Skeletal muscle cell (primary cell): ENCODE results near the gene GPR146.
A peak's percentile ranks its signal among the peaks of the same experiment; 100 is the strongest.
"Not testable (repeated sequence)": the region's sequence is repeated elsewhere in the genome, so short reads cannot be mapped to it uniquely, and the experiment has no call there.

Source experiments
- DNase-seq: peaks from one replicate; pipeline ENCODE4 v3.0.0-alpha.2; 2010; ENCODE audit warnings: low read depth
- H3K4me3 ChIP-seq: 2 replicates; pipeline ENCODE4 v1.5.1; 2011; ENCODE audit warnings: low read depth, mild to moderate bottlenecking, control low read depth, low read length, moderate library complexity

The GPR146 gene, protein sequence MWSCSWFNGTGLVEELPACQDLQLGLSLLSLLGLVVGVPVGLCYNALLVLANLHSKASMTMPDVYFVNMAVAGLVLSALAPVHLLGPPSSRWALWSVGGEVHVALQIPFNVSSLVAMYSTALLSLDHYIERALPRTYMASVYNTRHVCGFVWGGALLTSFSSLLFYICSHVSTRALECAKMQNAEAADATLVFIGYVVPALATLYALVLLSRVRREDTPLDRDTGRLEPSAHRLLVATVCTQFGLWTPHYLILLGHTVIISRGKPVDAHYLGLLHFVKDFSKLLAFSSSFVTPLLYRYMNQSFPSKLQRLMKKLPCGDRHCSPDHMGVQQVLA

DNA sequence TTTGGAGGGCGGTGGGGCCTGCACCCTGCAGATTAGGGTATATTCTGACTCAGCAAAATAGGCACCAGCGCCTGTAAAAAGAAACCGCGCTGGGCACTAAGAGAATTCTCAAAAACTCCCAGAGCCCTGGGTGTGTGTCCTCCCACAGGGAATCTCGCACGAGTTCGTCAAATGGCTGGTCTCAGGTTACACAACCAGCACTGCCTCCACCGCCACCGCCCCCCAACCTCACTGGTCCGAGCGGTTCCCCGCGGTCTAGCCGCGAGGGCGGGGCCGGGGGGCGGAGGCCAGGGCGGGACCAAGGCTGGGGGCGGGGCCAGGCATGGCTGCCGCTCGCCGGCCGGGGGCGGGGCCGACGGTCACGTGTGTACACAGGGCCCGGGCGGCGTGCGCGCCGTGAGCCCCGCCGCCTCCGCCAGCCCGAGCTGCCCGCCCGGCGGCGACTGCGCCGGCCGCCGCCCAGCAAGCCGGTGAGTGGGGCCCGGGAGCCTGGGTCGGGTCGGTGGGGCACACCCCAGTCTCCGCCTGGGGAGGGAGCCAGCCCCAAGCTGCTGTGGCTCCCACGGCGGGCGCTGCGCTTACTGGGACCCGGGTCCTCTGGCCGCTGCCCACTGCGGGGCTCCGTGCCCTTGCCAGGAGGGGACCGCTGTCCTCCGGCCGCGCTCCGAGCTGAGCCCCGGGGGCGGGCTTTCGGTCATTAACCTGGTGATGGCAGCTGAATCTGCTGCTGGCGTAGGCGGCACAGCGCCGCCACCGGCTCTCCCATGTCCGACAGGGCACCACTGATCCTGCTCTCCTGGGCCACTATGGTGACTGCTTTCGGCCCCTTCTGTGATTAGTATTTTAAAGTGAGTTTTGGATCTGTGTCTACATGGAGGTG is at the start of gene GPR146:
TSS of gene GPR146 (plus strand) at position 358 of the 880 bp plus-strand sequence. CDS start 12,970 bp downstream, outside the sequence.
- peak within 1 kb of the TSS; percentile 69 for H3K4me3 ChIP-seq
- DNase-seq, result peak; percentile 87

DNA sequence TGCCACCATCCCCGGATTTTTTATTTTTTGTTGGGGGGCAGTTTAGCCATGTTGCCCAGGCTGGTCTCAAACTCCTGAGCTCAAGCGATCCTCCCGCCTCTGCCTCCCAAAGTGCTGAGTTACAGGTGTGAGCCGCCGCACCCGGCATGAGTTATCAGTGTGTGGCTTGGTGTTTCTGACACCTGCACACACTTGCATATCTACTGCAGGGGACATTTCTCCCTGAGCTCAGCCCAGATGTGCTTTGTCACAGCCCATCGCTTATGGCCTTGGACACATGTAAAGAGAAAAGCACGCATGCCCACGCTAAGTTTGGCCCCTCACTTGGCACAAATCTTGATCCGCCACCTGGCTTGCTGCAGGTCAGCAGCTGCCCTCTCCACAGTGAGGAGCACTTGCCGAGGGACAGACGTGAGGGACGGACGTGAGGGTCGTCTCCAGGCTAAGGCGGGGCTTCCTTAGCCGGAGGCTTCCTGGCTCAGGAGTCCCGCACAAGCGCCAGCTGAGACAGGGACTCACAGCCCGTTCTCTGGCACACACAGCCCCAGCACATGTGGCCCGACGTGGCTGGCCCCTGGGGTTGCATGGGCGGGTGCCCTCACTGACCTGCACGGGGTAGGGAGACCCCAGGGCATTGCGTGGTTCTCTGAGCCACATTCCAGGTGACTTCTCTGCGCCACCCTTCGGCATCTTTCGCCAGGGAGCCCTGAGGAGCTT is 49.6 kb upstream of the GPR146 start:
- no peak for DNase-seq
- H3K4me3 ChIP-seq, result no peak overlapping the region

DNA sequence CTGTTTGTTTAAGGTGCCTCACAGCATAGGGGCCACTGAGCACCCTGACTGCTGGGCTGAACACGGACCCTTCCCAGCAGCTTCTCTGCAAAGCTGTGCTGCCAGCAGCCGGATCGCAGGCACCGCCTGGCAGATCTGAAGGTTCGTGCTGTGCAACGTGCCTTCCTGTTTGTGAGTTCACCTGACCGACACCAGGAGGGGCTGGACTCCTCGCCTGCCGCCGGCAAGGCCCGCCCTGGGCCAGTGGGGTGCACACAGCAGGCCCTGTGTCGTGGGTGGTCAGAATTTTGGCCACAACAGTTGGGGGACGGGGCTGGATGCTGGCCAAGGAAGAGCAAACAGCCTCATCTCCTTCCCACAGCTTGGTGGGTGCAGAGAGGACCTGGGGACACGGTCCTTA is 48.8 kb upstream of the GPR146 start:
- no peak overlapping the region for H3K4me3 ChIP-seq
- DNase-seq, result no peak

DNA sequence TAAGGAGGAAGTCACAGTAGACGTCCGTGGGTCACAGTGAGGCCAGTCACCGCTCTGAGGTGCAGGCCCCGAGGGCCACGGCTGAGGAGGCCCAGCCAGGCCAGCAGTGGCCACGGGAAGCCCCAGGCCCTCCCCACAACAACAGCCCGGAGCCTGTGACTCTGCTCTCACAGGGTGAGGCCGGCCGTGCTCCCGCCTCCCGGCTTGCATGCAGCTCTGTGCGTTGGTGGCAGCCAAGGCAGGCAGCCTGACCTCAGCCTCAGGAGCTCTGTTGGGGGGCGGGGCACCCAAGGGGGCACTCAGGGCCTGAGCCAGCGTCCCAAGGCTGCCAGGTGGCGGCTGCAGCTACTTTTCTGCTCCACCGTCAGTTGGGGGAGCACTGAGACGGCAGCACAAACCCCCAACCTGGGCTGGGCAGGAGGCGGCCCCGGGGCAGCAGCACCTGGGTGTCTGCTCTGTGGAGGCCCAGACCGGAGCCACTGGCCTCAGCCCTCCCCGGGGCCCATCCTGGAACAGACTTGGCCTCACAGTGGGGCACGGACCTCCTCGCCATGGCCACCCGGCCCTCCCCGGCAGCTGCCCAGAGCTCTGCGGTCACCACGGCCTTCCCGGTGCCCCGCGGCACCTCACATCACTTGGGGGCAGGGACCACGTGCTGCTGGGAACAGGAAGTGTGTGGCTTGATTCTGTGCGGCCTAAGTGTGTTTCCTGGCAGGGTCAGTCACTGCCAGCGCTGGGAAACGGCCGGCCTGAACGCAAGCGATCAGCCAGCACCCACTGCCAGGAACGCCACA is 48.1 kb upstream of the GPR146 start:
- H3K4me3 ChIP-seq, result no peak overlapping the region
- no peak for DNase-seq

DNA sequence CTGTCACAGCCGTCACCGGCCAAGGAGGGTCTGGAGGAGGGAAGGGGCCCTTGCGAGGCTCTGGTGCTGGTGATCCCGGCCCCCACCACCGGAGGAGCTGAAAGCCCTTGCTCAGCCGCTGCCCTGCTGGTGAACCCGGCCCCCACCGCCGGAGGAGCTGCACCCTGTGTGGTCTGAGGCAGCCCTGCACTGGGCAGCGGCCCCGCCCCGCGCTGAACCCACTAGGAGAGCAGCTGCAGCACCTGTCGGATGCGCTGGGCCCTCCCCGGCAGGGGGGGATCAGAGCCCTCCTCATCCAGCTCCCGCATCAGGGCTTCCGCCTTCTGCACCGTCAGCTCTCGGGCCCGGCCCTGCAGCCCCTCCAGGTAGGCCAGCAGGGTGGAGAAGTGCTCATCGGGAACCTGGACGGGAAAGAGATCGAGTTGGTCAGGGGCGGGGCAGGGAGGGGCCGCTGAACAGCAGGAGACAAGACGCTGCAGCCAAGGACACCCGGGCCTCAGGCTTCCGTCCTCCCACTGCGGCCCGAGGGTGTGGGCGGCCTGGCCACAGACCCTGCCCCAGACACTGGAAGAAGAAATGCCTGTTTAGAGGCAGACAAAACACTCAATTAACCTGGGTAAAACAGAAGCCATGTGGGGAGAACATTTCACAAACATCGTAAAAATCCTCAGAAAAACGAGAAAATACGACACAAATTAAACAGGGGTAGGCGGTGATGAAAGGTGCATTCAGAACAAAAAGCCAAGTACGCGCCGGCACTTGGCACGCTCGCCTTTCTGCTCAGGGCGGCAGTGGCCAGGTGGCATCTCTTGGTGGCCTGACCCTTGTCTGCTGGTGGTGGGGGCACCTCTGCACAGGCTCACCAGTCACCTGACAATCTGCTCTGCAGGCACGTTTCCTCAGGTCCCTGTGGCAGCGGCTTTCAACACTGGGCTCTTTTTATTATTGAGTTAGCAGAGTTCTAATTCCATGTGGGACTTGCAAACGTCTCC is 46.6 kb upstream of the GPR146 start:
- H3K4me3 ChIP-seq, result no peak overlapping the region
- DNase-seq, result no peak

DNA sequence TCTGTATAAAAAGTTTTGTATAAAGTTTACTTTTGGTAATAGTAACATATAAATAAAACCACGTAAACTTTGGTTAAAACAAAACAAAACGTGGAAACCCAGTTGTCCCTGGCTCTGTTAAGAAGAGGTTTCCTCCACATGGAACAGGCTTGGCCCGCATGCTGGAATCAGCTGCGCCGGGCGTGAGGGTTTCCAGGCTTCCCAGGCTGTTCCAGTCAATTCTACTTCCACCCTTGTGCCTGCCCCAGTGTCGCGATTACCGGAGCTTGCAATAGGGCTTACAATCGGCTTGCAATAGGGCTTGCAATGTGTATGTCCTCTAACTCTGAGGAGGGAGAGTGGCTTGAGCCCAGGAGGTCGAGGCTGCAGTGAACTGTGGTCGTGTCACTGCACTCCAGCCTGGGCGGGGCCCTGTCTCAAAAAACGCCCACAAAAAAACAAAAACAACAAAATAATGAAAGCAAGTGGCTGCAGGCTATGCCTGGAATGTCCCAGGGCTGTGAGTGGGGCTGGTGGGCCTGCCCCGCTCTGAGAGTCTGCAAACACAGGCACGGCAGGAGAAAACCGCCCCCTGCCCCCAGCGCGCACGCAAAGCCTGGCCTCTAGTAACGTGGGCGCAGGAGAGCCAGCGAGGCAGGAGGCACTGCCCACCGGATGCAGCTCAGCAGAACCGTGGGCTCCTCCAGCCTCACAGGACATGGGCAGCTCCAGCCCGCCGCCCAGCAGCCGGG is 45.0 kb upstream of the GPR146 start:
- no peak overlapping the region for H3K4me3 ChIP-seq
- DNase-seq, result no peak

DNA sequence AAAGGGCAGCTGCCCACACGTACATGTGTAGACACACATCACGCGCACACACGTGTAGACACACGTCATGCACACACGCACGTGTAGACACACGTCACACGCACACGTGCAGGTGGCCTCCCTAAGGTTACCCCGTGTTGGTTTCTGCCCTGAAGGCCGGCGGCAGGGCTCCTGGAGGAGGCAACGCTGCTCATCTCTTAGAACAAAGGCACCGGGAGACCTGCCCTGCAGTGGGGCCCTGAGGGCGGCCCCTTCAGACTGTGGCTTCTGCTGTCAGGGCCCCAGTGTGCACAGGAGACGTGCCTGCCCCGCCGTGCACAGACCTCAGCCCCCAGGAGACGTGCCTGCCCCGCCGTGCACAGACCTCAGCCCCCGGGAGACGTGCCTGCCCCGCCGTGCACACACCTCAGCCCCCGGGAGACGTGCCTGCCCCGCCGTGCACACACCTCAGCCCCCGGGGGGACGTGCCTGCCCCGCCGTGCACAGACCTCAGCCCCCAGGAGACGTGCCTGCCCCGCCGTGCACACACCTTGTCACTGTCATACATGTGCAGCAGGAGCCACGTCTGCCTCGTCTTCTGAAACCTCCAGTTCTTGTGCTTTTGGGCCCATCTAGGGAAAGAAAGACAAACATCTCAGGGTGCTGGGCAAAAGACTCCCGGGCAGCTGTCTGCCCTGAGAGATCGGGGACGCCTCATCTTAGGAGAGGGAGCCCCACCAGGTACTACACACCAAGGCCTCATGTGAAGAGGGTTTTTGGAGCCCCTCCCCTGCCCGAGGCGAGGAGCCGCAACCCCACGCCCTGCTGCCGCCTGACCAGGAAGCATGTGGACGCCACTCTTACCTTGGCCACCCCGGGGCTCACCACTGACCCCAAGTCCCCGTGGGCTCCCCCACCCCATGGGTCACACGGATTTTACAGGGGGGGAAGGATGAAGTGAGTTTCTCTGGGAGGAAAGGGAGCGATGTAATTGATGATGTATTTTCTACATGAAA is 44.1 kb upstream of the GPR146 start:
- no peak overlapping the region for H3K4me3 ChIP-seq
- no peak for DNase-seq

DNA sequence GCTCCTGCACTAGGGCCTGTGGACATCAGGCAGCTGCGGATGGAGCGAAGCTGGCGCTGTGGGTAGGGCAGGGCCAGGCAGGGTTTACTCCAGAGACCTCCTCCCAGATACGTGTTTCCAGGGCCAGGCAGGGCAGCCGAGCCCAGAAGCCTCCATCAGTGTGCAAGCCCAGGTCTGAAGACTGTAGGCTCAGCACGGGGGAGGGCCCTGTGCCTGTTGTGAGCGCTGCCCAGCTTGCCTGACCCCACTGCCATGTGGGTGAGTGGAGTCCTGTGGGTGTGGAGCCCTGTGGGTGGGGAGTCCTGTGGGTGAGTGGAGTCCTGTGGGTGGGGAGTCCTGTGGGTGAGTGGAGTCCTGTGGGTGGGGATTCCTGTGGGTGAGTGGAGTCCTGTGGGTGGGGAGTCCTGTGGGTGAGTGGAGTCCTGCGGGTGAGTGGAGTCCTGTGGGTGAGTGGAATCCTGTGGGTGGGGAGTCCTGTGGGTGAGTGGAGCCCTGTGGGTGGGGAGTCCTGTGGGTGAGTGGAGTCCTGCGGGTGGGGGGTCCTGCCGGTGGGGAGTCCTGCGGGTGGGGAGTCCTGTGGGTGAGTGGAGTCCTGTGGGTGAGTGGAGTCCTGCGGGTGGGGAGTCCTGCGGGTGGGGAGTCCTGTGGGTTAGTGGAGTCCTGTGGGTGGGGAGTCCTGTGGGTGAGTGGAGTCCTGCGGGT is 43.1 kb upstream of the GPR146 start:
- DNase-seq, H3K4me3 ChIP-seq: not testable (repeated sequence)

DNA sequence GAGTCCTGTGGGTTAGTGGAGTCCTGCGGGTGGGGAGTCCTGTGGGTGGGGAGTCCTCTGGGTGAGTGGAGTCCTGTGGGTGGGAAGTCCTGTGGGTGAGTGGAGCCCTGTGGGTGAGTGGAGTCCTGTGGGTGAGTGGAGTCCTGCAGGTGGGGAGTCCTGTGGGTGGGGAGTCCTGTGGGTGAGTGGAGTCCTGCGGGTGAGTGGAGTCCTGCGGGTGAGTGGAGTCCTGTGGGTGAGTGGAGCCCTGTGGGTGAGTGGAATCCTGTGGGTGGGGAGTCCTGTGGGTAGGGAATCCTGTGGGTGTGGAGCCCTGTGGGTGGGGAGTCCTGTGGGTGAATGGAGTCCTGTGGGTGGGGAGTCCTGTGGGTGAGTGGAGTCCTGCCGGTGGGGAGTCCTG is 42.3 kb upstream of the GPR146 start:
- H3K4me3 ChIP-seq, DNase-seq: not testable (repeated sequence)

DNA sequence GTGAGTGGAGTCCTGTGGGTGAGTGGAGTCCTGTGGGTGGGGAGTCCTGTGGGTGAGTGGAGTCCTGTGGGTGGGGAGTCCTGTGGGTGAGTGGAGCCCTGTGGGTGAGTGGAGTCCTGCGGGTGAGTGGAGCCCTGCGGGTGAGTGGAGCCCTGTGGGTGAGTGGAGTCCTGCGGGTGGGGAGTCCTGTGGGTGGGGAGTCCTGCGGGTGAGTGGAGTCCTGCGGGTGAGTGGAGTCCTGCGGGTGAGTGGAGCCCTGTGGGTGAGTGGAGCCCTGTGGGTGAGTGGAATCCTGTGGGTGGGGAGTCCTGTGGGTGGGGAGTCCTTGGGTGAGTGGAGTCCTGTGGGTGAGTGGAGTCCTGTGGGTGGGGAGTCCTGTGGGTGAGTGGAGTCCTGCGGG is 41.9 kb upstream of the GPR146 start:
- not testable (repeated sequence) for H3K4me3 ChIP-seq, DNase-seq

DNA sequence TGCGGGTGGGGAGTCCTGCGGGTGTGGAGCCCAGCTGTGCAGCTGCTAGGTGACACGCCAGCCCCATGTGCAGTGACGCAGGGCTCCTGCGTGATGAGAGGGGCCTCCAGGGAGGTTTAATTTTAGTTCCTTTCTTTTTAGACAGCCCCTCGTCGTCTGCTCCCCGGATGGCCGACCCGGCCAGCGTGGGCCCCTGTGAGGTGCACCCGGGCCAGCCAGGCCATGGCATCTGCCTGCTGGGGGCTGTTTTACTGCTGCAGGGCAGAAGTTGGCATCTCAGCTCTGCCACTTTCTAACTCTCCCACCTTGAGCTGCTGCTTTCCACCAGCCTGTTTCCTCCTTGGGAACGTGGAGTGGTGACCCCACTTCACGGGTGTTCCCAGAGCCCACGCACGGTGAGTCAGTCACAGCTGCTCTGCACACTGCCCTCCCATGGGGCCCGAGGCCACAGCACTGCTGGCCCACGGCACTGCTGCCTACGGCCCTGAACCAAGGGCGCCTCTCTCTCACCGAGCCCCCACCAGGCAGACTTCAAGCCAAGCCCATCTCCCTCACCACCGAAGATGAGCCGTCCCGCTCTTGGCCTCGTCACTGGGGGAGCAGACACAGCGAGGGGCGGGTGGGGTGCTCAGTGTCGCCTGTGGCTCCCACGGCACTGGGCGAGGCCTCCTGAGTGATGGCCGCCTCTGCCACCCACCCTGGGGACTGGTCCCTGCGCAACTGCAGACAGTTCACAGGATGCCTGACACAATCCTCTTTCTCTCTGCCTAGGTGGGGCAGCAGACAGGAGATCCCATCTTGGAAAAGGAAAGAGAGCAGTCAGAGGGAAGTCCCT is 40.1 kb upstream of the GPR146 start:
- no peak for DNase-seq
- no peak overlapping the region for H3K4me3 ChIP-seq

DNA sequence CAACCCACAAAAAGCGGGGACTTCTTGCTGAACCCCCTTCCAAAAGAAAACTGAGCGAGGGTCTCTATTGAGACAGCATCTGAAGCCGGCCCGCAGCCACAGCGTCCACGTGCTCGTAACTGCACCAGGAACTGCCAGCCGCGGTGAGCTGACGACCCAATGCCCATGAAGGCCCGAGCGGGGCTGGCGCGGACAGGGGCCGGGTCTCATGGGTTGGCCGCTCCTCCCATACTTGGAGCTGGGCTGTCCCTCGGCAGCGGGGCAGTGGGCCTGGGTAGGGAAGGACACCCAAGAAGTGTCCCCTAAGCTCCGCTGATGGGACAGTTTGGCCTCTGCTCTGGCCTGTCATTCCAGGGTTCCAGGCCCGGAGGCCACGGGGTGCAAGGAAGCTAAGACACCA is 39.0 kb upstream of the GPR146 start:
- H3K4me3 ChIP-seq, result no peak overlapping the region

DNA sequence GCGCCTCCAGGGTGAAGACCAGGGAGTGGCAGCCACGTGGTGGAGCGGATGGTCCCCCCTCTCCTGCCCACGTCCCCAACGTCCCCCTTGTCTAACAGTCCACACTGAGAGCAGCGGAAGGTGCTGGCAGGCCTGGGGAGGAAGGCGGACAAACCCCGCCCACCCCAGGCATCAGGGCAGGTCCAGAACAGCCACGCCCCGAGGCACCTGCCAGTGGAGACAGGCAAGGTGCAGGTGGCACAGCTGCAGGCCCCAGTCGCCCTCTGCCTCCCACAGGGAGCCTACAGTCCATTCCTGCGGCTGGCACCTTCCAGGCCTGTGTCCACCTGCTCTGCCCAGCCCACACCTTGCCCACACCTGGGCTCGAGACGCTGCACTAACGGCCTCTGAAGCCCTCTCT is 36.4 kb upstream of the GPR146 start:
- DNase-seq, result no peak
- no peak overlapping the region for H3K4me3 ChIP-seq

More for the DNA sequence above, 39.0 kb upstream of the GPR146 start:
- DNase-seq, result no peak

DNA sequence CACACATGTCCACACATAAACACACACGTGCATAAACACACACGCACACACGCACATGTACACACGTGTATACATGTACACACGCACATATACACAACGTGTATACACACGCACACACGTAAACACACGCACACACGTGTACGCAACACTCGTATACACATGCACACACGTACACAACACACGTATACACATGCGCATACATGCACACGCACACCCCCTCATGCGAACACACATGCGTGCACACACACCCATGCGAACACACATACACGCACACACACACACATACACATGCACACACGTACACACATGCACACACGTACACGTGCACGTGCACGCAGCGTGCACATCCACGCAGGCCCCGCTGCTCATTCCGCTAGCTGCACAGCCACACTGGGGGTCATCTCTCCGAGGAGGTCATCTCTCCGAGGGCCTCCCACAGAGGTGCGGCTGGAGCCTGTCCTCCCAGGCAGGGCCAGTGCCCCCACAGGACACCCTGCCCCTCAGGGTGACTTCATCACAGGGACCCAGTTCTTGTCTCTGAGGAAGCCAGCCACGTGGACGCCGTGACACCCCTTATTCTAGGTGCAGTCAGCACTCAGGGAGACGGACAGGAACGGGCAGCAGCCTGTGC is 35.5 kb upstream of the GPR146 start:
- DNase-seq, result no peak
- H3K4me3 ChIP-seq, result no peak overlapping the region

DNA sequence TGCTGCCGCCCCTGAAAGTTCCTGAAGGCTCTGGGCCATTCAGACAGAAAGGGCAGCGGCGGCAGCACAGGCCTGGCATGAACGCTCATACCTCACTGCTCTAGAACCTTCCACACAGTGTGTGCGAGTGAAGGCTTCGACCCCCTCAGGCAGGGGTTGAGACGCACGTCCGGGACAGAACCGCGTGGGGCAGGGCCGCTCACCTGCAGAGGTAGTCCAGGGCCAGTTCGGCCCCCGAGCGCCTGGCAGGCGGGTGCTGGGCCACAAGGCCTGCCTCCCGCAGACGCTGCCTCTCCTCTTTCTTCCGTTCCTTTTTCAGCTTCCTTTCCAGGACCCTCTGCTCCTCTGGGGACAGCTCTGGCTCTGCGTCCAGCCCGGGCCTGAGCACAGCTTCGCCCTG is 34.6 kb upstream of the GPR146 start:
- no peak for DNase-seq
- H3K4me3 ChIP-seq, result no peak overlapping the region
